CD14-positive monocyte (primary cell): ENCODE results near the gene IL9R. TPM values are rescaled to one million over a fixed set of nuclear protein-coding genes. Genes with fewer than 3 reads are reported as not detected.

ENCODE experiments used
- DNase-seq, 3 donors: peaks; one replicate each; pipeline ENCODE4 v3.0.0-alpha.2; 2011 to 2022
- H2AFZ ChIP-seq: 2 replicates; pipeline ENCODE4 v1.6.0; 2012; ENCODE audit warnings: mild to moderate bottlenecking, low read depth, low read length, inconsistent platforms; ENCODE audit not compliant: insufficient read depth, poor library complexity, severe bottlenecking
- H3K27ac ChIP-seq, 2 donors: 1 replicate in 1 of 2; 2 replicates in 1 of 2; pipeline ENCODE4 v1.5.1; 2012 to 2013; ENCODE audit warnings: low read length in 2 of 2, control low read depth in 1 of 2, inconsistent platforms in 1 of 2, low read depth in 1 of 2, mild to moderate bottlenecking in 1 of 2
- H3K27me3 ChIP-seq, 2 donors: one replicate each; pipeline versions ENCODE4 v1.6.0 to v1.6.1; 2011 to 2013; ENCODE audit warnings: low read length in 2 of 2; ENCODE audit not compliant: control insufficient read depth in 2 of 2, insufficient read depth in 2 of 2
- H3K36me3 ChIP-seq, 2 donors: replicated peaks in 1 of 2; 1 replicate in 1 of 2; 2 replicates in 1 of 2; pipeline versions ENCODE4 v1.5.1 to v1.6.1; 2012 to 2013; ENCODE audit warnings: low read length in 2 of 2, control low read depth in 1 of 2, inconsistent platforms in 1 of 2, mild to moderate bottlenecking in 1 of 2; ENCODE audit not compliant: insufficient read depth in 2 of 2, control insufficient read depth in 1 of 2
- H3K4me1 ChIP-seq, 2 donors: 1 replicate in 1 of 2; 2 replicates in 1 of 2; pipeline versions ENCODE4 v1.5.1 to v1.6.1; 2012 to 2013; ENCODE audit warnings: low read length in 2 of 2, control low read depth in 1 of 2, inconsistent platforms in 1 of 2, mild to moderate bottlenecking in 1 of 2, moderate library complexity in 1 of 2; ENCODE audit not compliant: insufficient read depth in 2 of 2, control insufficient read depth in 1 of 2
- H3K4me2 ChIP-seq: replicated peaks from 2 replicates; pipeline ENCODE3; 2012; ENCODE audit warnings: low read length, moderate library complexity, mild to moderate bottlenecking; ENCODE audit not compliant: poor library complexity, severe bottlenecking; ENCODE audit errors: extremely low read depth
- H3K4me3 ChIP-seq, 3 experiments: fragments of 200-600 bp in 1 of 3; sonication (generic) in 1 of 3; replicated peaks in 1 of 3; 1 replicate in 2 of 3; 2 replicates in 1 of 3; pipeline ENCODE4 v1.5.1; 2011 to 2013; ENCODE audit warnings: low read length in 3 of 3, mild to moderate bottlenecking in 3 of 3, control low read depth in 2 of 3, low read depth in 2 of 3, inconsistent platforms in 1 of 3, moderate library complexity in 1 of 3
- H3K79me2 ChIP-seq: 2 replicates; pipeline ENCODE4 v1.6.0; 2012; ENCODE audit warnings: mild to moderate bottlenecking, control low read depth, inconsistent platforms, low read length, moderate library complexity; ENCODE audit not compliant: insufficient read depth
- H3K9ac ChIP-seq: 2 replicates; pipeline ENCODE4 v1.6.0; 2017; ENCODE audit warnings: low read length, mild to moderate bottlenecking; ENCODE audit not compliant: insufficient read depth, poor library complexity, severe bottlenecking
- H3K9me3 ChIP-seq, 2 donors: replicated peaks in 1 of 2; 1 replicate in 1 of 2; 2 replicates in 1 of 2; pipeline versions ENCODE4 v1.5.1 to v1.6.1; 2012 to 2013; ENCODE audit warnings: low read length in 2 of 2, control low read depth in 1 of 2; ENCODE audit not compliant: control insufficient read depth in 1 of 2, insufficient read depth in 1 of 2
- H4K20me1 ChIP-seq: 2 replicates; pipeline ENCODE4 v1.6.0; 2012; ENCODE audit warnings: mild to moderate bottlenecking, low read length, control low read depth, moderate library complexity; ENCODE audit not compliant: insufficient read depth
- H3K27ac Mint-ChIP-seq, 7 donors: one replicate each; pipeline ENCODE4 v1.8.0; 2020; ENCODE audit warnings: mild to moderate bottlenecking in 7 of 7, mixed read lengths in 7 of 7, moderate library complexity in 6 of 7, inconsistent platforms in 2 of 7
- H3K27me3 Mint-ChIP-seq, 3 donors: one replicate each; pipeline ENCODE4 v1.8.0; 2021 to 2022; ENCODE audit warnings: low read depth in 3 of 3, mild to moderate bottlenecking in 3 of 3, mixed read lengths in 3 of 3, moderate library complexity in 3 of 3, inconsistent platforms in 1 of 3
- H3K36me3 Mint-ChIP-seq, 2 donors: one replicate each; pipeline ENCODE4 v1.8.0; 2020; ENCODE audit warnings: mixed read lengths in 2 of 2, inconsistent platforms in 1 of 2, mild to moderate bottlenecking in 1 of 2
- H3K4me1 Mint-ChIP-seq: one replicate; pipeline ENCODE4 v1.8.0; 2020; ENCODE audit warnings: mild to moderate bottlenecking, mixed read lengths
- H3K4me3 Mint-ChIP-seq, 2 donors: one replicate each; pipeline ENCODE4 v1.8.0; 2020; ENCODE audit warnings: mild to moderate bottlenecking in 2 of 2, mixed read lengths in 2 of 2, moderate library complexity in 1 of 2
- H3K9me3 Mint-ChIP-seq, 7 donors: one replicate each; pipeline ENCODE4 v1.8.0; 2020 to 2022; ENCODE audit warnings: mixed read lengths in 7 of 7, mild to moderate bottlenecking in 6 of 7, moderate library complexity in 6 of 7, inconsistent platforms in 2 of 7
- CTCF ChIP-seq: fragments of 200-600 bp; IDR thresholded peaks from one replicate; pipeline ENCODE4 v1.8.0; 2022; ENCODE audit warnings: antibody characterized with exemption, mild to moderate bottlenecking
- WGBS: methylation state at CpG from one replicate; pipeline ENCODE4 v1.1.5; 2013; ENCODE audit warnings: missing lambda C conversion rate; ENCODE audit not compliant: insufficient coverage; 5-methylcytosine and 5-hydroxymethylcytosine counted together
- intact Hi-C, 2 donors: fragments of 100-400 bp; cut with micrococcal nuclease; formaldehyde crosslinking; loops; one replicate each; pipeline versions ENCODE4 v1.15.0 to v1.15.1; 2023
- polyA plus RNA-seq, 3 donors: library from polyadenylated mRNA; depleted of rRNA in 1 of 3; unstranded in 2 of 3; stranded (reverse) in 1 of 3; fragments of 300-500 nt in 2 of 3; fragments of >200 nt in 1 of 3; fragmentation: Illumina TruSeq in 2 of 3; gene quantifications; 1 replicate in 2 of 3; 2 replicates in 1 of 3; pipeline ENCODE4 v1.2.3, GENCODE V29; 2012 to 2021

Gene IL9R
- polyA plus RNA-seq, 3 donors, result 0.25 to 1.0 (median 0.85) TPM

GRCh38 chrX:156001667-156002021 is 4.1 kb downstream of the IL9R start:
- no peak overlapping the region for H3K4me2 ChIP-seq
- H3K79me2 ChIP-seq, result no peaks in the 10 kb centered on the region
- no peak overlapping the region for H3K27ac ChIP-seq
- H3K9me3 Mint-ChIP-seq, result peaks cover 0 to 2% (median 0%) of the 10 kb centered on the region in 7 donors
- TF ChIP-seq CTCF, result no peak
- DNase-seq, result no peak
- no peaks in the 10 kb centered on the region for H3K27me3 ChIP-seq
- 9% methylated on average over 3 of the region's 6 CpGs for WGBS
- no peak overlapping the region for H3K9ac ChIP-seq
- no peak overlapping the region for H3K4me3 ChIP-seq
- H3K4me1 Mint-ChIP-seq, result peaks cover 5% of the 10 kb centered on the region
- H4K20me1 ChIP-seq, result no peaks in the 10 kb centered on the region
- no peak overlapping the region for H3K4me3 Mint-ChIP-seq
- H2AFZ ChIP-seq, result no peak overlapping the region
- H3K36me3 ChIP-seq, result no peaks in the 10 kb centered on the region
- no peaks in the 10 kb centered on the region for H3K36me3 Mint-ChIP-seq
- H3K4me1 ChIP-seq, result no peaks in the 10 kb centered on the region
- H3K27me3 Mint-ChIP-seq, result peaks cover 3 to 6% (median 6%) of the 10 kb centered on the region in 3 donors
- no peaks in the 10 kb centered on the region for H3K9me3 ChIP-seq
- intact Hi-C loops, result no loop called here
- no peak overlapping the region for H3K27ac Mint-ChIP-seq

GRCh38 chrX:156002507-156002906 is 5.0 kb downstream of the IL9R start:
- Mint-ChIP-seq H3K36me3 (no peaks in the 10 kb centered on the region), H3K27me3 (peaks cover 2 to 6% (median 4%) of the 10 kb centered on the region in 3 donors), H3K9me3 (peaks cover 0 to 2% (median 0%) of the 10 kb centered on the region in 7 donors), H3K4me1 (peaks cover 5% of the 10 kb centered on the region), H3K27ac (peak overlapping the region in 3 of 7 donors; percentile 27 to 40 (median 32)), H3K4me3 (no peak overlapping the region)
- H3K4me3 ChIP-seq, result no peak overlapping the region
- no peaks in the 10 kb centered on the region for H4K20me1 ChIP-seq
- no peak overlapping the region for H3K9ac ChIP-seq
- no peaks in the 10 kb centered on the region for H3K79me2 ChIP-seq
- intact Hi-C loops, result no loop called here
- H3K27me3 ChIP-seq, result no peaks in the 10 kb centered on the region
- no peaks in the 10 kb centered on the region for H3K9me3 ChIP-seq
- no peaks in the 10 kb centered on the region for H3K36me3 ChIP-seq
- H3K4me2 ChIP-seq, result no peak overlapping the region
- no peak overlapping the region for H3K27ac ChIP-seq
- 76% methylated on average over 3 of the region's 3 CpGs for WGBS
- no peak for TF ChIP-seq CTCF
- H3K4me1 ChIP-seq, result no peaks in the 10 kb centered on the region
- H2AFZ ChIP-seq, result no peak overlapping the region
- DNase-seq, result no peak
